ENCODE data around the gene STING1.

STING1 gene

DNA sequence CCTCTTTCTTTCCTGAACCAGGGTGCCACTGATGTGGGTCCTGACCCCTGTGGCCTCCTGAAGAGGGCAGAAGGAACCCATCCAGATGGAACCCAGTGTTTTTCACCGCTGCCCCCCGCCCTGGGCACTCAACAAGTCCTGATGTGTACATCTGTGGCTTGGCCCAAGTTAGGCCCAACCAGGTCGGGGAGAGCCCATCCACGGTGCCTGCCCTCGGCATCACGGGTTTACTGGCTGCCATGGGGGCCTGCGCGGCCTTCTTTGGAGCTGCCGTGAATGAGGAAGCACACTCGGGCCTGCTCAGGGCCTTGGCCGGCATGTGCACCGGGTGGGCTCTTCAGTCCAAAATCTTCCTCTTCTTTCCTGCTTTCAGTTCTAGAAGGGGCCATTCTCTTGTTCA, 25.8 kb downstream of the STING1 start:
- TF ChIP-seq POLR2AphosphoS5 (IDR thresholded peaks at IDR 0.05; ENCODE audit: low read depth) = no peak
- no peak for TF ChIP-seq REST (IDR thresholded peaks at IDR 0.05; ENCODE audit: insufficient replicate concordance, low read depth)
- TF ChIP-seq GABPA (IDR thresholded peaks at IDR 0.05; ENCODE audit: low read depth) = no peak
- no peak for TF ChIP-seq SPI1 (IDR thresholded peaks at IDR 0.05; ENCODE audit: borderline replicate concordance, low read depth)
- no peak for TF ChIP-seq CTCF (IDR thresholded peaks at IDR 0.05; ENCODE audit: insufficient read depth, low read length)
- DNase-seq (ENCODE audit: low read depth in 1 of 2, low spot score in 1 of 2) = no peak
- no peak overlapping the region for H3K27ac ChIP-seq (replicated peaks)
- no peaks in the 10 kb centered on the region for H3K27me3 ChIP-seq (ENCODE audit: insufficient read depth, poor library complexity, severe bottlenecking)
- H3K4me3 ChIP-seq (replicated peaks; ENCODE audit: insufficient read depth, low read length) = no peak overlapping the region

GRCh38 chr5:139454568-139455290, 27.8 kb downstream of the STING1 start:
- DNase-seq (ENCODE audit: low read depth in 1 of 2, low spot score in 1 of 2) = no peak
- no peak overlapping the region for H3K27ac ChIP-seq (replicated peaks)

DNA sequence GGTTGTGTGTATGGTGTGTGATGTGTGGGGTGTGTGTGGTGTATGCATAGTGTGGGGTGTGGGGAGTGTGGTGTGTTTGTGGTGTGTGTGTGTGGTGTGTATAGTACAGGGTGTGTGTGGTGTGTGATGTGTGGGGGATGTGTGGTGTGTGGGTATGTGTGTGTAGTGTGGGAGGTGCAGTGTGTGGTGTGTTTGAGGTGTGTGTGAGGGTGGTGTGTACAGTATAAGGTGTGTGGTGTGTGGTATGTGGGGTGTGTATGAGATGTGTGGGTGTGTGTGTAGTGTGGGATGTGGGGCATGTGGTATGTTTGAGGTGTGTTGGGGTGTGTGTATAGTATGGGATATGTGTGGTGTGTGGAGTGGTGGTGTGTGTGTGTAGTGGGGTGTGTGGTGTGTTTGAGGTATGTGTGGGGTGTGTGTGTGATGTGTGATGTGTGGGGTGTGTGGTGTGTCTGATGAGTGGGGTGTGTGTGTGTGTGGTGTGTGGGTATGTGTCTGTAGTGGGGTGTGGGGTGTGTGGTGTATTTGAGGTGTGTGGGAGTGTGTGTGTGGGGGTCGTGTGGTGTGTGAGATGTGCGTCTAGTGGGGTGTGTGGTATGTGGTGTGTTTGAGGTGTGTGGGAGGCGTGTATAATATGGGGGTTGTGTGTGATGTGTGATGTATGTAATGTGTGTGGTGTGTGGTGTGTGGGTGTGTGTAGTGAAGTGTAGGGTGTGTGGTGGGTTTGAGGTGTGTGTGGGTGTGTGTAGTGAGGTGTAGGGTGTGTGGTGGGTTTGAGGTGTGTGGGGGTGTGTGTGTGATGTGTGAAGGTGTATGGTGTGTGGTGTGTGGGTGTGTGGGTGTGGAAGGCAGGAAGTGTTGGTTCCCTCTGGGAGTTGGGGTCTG, 28.6 kb downstream of the STING1 start:
- DNase-seq (ENCODE audit: low read depth in 1 of 2, low spot score in 1 of 2) = no peak
- TF ChIP-seq POLR2AphosphoS5 (IDR thresholded peaks at IDR 0.05; ENCODE audit: low read depth) (no peak), SPI1 (IDR thresholded peaks at IDR 0.05; ENCODE audit: borderline replicate concordance, low read depth) (no peak), GABPA (IDR thresholded peaks at IDR 0.05; ENCODE audit: low read depth) (no peak), REST (IDR thresholded peaks at IDR 0.05; ENCODE audit: insufficient replicate concordance, low read depth) (no peak), CTCF (IDR thresholded peaks at IDR 0.05; ENCODE audit: insufficient read depth, low read length) (no peak)
- no peaks in the 10 kb centered on the region for H3K27me3 ChIP-seq (ENCODE audit: insufficient read depth, poor library complexity, severe bottlenecking)
- no peak overlapping the region for H3K4me3 ChIP-seq (replicated peaks; ENCODE audit: insufficient read depth, low read length)
- no peak overlapping the region for H3K27ac ChIP-seq (replicated peaks)

More at GRCh38 chr5:139454568-139455290, 27.8 kb downstream of the STING1 start:
- H3K27me3 ChIP-seq (ENCODE audit: insufficient read depth, poor library complexity, severe bottlenecking) = no peaks in the 10 kb centered on the region
- no peak overlapping the region for H3K4me3 ChIP-seq (replicated peaks; ENCODE audit: insufficient read depth, low read length)
- no peak for TF ChIP-seq SPI1 (IDR thresholded peaks at IDR 0.05; ENCODE audit: borderline replicate concordance, low read depth)
